SW 1271 (cell line): ENCODE measurements around the gene CERS4.
"Not testable (repeated sequence)": the region's sequence is repeated elsewhere in the genome, so short reads cannot be mapped to it uniquely, and the experiment has no call there.

Experiments used
- DNase-seq, 2 experiments: peaks; one replicate each; lab custom pipeline; 2025; lab: John Stamatoyannopoulos, UW

Gene CERS4

GRCh38 chr19:8210421-8211101 is 1.4 kb downstream of the CERS4 start:
- no peak for DNase-seq

- DNase-seq, result no peak
Observed at GRCh38 chr19:8212212-8212611, 3.0 kb downstream of the CERS4 start.

DNA sequence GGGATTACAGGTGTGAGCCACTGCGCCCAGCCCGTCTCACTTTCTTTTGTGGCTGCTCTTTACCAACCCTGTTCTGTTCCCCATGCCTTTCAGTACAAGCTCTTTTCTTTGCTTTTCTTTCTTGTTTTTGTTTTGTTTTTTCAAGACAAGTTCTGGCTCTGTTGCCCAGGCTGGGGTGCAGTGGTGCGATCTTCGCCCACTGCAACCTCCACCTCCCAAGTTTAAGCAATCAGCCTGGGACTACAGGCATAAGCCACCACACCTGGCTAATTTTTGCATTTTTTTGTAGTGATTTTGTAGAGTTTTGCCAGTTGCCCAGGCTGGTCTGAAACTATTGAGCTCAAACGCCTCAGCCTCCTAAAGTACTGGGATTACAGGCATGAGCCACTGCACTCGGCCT is 3.7 kb downstream of the CERS4 start:
- DNase-seq, result no peak

DNA sequence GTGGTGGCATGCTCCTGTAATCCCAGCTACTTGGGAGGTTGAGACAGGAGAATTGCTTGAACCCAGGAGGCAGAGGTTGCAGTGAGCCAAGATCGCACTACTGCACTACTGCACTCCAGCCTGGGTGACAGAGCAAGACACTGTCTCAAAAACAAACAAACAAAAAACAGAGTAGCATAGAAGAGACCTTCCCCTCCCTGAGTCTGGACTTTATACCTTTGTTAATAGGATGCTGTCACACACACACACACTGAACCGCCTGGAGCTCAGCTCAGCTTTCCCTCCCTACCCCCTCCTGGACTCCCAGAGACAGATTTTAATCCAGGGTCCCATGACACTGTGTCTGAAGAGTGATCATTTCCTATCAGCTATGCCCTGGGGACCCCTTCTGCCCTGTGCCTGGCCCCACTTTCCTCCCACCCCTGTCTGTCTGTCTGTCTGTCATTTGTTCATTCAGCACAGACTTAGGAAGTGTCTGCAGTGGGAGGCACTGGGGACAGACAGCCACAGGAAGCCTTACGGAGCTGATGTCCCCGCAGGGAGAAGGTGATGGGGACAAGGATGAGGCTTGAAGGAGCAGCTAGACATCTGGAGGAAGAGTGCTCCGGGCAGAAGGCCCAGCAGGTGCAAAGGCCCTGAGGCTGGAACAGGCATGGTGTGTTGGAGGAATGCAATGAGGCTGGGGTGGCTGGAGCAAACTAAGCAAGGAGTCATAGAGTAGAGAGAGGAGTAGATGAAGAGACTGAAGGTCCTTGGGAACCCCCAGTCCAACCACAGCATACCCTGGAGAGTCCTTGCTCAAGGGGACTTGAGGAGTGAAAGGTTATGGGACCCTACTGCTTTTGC is 4.9 kb downstream of the CERS4 start:
- DNase-seq, result no peak

GRCh38 chr19:8214802-8215201 is 5.6 kb downstream of the CERS4 start:
- no peak for DNase-seq

DNA sequence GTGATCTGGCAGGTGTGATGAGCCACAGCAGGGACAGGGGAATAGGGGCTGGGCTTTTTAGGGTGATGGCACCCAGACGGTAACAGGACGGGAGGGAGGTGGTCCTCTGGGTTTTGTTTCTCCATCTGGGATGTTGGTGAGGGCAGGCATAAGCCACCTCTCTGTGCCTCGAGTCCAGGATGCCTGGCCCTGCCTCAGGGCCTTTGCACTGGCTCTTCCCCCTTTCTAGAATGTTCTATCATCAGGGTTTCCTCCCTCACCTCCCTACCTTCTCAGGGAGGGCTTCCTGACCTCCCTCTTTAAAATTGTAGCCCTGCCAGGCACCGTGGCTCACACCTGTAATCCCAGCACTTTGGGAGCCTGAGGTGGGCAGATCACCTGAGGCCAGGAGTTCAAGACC is 6.6 kb downstream of the CERS4 start:
- DNase-seq, result no peak

GRCh38 chr19:8216357-8216756 is 7.2 kb downstream of the CERS4 start:
- DNase-seq, result no peak

DNA sequence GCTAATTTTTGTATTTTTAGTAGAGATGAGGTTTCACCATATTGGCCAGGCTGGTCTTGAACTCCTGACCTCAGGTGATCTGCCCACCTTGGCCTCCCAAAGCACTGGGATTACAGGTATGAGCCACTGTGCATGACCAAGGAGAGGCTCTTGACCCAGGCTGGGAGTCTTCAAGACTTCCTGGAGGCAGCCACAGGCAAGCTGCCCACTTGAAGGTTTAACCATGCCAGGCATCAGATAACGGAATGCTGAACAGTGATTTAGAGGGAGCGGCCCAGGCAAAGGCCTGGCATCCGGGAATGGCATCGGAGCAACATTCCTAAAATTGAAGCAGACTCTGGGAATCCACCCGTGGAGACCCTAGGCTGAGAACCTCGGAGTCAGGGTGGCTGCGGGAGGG is 9.0 kb downstream of the CERS4 start:
- not testable (repeated sequence) for DNase-seq

GRCh38 chr19:8220481-8220880 is 11.3 kb downstream of the CERS4 start:
- DNase-seq, result no peak

DNA sequence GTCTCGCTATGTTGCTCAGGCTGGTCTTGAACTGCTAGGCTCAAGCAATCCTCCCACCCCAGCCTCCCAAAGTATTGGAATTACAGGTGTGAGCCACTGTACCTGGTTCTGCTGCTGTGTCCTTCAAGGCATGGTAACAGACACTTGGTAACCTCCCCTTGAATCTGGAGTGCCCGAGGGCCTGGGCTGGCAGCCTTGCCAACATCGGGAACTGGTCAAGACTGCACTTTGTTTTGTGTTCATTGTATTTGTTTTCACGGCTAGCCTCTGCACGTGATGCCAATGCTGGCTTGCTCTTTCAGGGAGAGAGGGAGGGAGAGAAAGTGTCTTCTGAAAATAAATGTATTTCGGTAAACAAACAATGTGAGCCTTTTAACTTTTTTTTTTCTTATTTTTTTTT is 12.0 kb downstream of the CERS4 start:
- no peak for DNase-seq

DNA sequence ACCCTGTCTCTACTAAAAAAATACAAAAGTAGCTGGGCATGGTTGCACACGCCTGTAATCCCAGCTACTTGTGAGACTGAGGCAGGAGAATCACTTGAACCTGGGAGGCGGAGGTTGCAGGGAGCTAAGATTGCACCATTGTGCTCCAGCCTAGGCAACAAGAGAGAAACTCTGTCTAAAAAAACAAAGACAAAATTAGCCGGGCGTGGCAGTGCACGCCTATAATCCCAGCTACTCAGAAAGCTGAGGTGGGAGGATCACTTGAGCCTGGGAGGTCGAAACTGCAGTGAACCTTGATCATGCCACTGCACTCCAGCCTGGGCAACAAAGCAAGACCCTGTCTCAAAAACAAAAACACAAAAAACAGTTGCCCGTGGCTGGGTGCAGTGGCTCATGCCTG is 14.3 kb downstream of the CERS4 start:
- DNase-seq, result not testable (repeated sequence)

DNA sequence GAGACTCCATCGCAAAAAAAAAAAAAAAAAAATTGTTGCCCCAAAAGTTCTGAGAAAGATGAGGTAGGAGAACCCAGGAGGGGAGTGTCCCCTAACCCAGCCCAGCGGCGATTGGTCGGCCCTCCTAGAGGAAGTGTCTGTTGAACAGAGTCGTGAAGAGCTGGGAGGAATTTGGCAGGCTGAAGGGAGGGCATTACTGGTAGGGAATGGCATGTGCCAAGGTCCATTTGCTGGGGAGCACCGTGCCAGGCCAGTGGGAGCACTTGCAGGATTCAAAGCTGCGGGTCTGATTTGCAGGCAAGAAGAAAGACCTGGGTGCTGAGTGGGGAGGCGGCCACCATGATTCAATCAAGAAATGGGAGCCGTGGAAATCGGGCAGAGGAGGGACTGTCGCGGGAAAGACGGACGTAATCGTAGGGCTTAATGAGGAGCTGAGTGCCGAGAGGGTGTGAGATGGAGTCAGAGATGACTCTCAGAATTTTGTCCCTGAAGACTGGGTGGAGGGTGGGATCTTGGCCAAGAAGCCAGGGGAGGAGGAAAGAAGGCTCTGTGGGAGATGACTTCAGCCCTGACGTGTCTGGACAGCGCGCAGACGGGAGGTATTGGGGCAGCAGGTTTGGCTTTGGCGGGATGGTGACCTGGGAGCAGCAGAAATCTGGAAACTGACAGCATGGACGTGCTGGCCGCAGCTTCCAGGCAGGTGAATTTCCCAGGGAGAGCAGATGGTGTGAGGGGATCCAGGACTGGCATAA is 15.4 kb downstream of the CERS4 start:
- DNase-seq, result no peak

- no peak for DNase-seq
Observed at GRCh38 chr19:8231073-8231604, 22.0 kb downstream of the CERS4 start.

DNA sequence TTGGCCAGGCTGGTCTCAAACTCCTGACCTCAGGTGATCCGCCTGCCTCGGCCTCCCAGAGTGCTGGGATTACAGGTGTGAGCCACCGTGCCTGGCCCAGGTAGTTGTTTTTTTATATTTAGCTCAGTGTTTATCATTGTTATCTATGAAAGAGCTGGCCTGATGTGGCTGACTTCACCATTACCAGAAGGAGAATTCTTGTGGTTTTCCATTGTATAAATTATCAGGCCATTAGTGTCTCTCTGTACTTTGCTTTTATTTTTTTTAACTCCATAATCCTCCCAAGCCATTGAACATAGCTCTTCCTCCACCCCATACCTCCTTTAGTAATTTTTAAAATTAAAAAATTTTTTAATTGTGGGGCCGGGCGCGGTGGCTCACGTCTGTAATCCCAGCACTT is 24.2 kb downstream of the CERS4 start:
- DNase-seq, result no peak

- DNase-seq, result no peak
Observed at GRCh38 chr19:8237026-8237425, 27.9 kb downstream of the CERS4 start.

- DNase-seq, result no peak
Observed at GRCh38 chr19:8238251-8238650, 29.1 kb downstream of the CERS4 start.

GRCh38 chr19:8239528-8240273 is 30.5 kb downstream of the CERS4 start:
- DNase-seq, result no peak

DNA sequence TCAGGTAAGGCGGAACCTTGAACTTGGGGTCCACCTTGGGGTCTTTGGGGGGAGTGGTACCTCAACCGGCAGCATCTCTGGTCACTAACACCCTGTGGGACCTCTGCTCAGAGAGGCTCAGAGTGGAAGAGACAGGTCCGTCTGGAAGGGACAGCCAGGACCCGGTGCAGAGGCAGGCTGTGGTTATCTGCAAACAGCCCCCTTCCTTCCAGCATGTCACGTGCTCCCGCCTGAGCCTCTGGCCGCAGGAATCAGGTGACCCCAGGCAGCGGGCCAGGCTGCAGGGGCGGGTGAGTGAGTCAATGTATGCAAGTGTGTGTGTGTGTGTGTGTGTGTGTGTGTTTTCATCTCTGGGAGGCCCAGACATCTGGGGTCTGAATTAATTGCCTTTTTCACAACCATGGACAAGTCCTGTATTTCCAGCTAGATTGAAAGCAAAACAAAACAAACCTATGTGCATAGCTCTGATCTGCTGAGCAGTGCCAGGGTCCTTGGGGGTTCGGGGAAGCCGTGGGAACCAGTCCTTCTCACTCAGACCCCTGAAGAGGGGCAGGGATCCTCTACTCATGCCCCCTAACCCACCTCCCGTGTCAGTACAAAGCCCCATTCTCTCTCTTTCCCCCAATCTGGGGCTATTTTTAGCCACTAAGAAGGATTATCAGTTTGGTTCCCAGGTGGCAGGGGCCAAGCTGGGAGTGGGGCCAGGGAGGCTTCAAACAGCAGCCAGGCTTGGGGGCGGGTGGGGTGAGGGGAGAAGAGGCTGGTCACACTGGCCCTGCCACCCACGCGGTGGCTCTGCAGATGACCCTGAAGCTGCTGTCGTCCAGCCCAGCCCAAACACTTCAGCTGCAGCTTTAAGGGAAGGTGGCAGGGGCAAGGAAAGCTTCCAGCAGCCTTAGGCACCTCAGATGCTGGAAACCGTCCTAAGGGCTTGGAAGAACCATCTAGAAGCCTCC is 31.4 kb downstream of the CERS4 start:
- DNase-seq, result no peak

DNA sequence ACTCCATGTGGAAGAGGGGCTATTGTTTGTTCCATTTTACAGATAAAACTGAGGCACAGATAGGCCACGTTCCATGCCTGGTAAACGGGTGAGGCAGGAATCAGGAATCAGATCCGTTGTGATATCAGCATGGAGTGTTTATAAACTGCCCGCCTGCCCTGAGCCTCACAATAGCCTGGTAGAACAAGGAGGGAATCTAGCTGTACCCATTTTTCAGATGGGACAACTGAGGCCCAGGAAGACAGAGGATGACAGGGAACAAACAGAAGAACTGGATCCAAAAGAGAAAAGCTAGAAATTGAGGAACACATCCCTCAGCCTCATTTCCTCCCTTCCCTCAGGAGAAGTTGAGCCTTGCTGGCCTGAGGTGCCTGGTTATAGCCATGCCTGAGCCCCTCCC is 32.5 kb downstream of the CERS4 start:
- DNase-seq, result no peak

- no peak for DNase-seq
Observed at GRCh38 chr19:8242211-8242821, 33.1 kb downstream of the CERS4 start.
